PC-3 (cell line): Measurements from ENCODE around the gene PAIP2. TPM values are rescaled to one million over a fixed set of nuclear protein-coding genes. Genes with fewer than 3 reads are reported as not detected.

Experiments used
- ATAC-seq: fragments of 200-7000 bp; cut with Tn5 transposase; 2 replicates; pipeline ENCODE4 v1.9.1; 2020; ENCODE audit warnings: mild to moderate bottlenecking, moderate library complexity
- BruUV-seq: library from RNA; stranded (reverse); fragments of 400-500 nt; replicated peaks from 2 replicates; lab custom pipeline; 2021; lab: Mats Ljungman, UMichigan
- CTCF ChIA-PET: fragments of 300-600 bp; sonication (Branson Sonifier 250); formaldehyde crosslinking; loops from one replicate; lab custom pipeline; 2022; ENCODE audit warnings: antibody characterized with exemption; lab: Charles Lee
- POLR2A ChIA-PET: fragments of 300-600 bp; sonication (Branson Sonifier 250); formaldehyde crosslinking; loops from one replicate; lab custom pipeline; 2022; ENCODE audit warnings: antibody characterized with exemption; ENCODE audit not compliant: unreplicated experiment; lab: Charles Lee
- DNase-seq: peaks from one replicate; pipeline ENCODE4 v3.0.0-alpha.2; 2015
- H2AFZ ChIP-seq: fragments of 300-600 bp; sonication (generic); 2 replicates; pipeline ENCODE4 v1.6.0; 2016; ENCODE audit warnings: antibody characterized with exemption, low read length
- H3F3A ChIP-seq: fragments of 300-600 bp; sonication (generic); one replicate; pipeline ENCODE4 v1.6.0; 2017; ENCODE audit warnings: antibody characterized with exemption, low read length, control low read depth, mild to moderate bottlenecking; ENCODE audit not compliant: unreplicated experiment
- H3K27ac ChIP-seq: fragments of 300-600 bp; sonication (generic); 2 replicates; pipeline ENCODE4 v1.5.1; 2016; ENCODE audit warnings: mild to moderate bottlenecking, low read length
- H3K27me3 ChIP-seq: fragments of 300-600 bp; sonication (generic); 2 replicates; pipeline ENCODE4 v1.6.1; 2016; ENCODE audit warnings: low read length, mixed read lengths
- H3K36me3 ChIP-seq: fragments of 300-600 bp; sonication (generic); 2 replicates; pipeline ENCODE4 v1.6.1; 2016; ENCODE audit warnings: low read depth, mixed run types, low read length, mixed read lengths
- H3K4me1 ChIP-seq: fragments of 300-600 bp; sonication (generic); 2 replicates; pipeline ENCODE4 v1.5.1; 2016; ENCODE audit warnings: low read length; ENCODE audit not compliant: insufficient read depth
- H3K4me2 ChIP-seq: fragments of 300-600 bp; sonication (generic); 2 replicates; pipeline ENCODE4 v1.6.0; 2016; ENCODE audit warnings: low read length
- H3K4me3 ChIP-seq: fragments of 300-600 bp; sonication (generic); 2 replicates; pipeline ENCODE4 v1.5.1; 2016; ENCODE audit warnings: mild to moderate bottlenecking, low read length, mixed read lengths
- H3K79me2 ChIP-seq: fragments of 300-600 bp; sonication (generic); 2 replicates; pipeline ENCODE4 v1.6.1; 2017; ENCODE audit warnings: low read length, mixed read lengths
- H3K9ac ChIP-seq: fragments of 300-600 bp; sonication (generic); 2 replicates; pipeline ENCODE4 v1.6.0; 2016; ENCODE audit warnings: mild to moderate bottlenecking, low read length
- H3K9me2 ChIP-seq: fragments of 300-600 bp; sonication (generic); replicated peaks from 2 replicates; pipeline ENCODE4 v1.6.1; 2016; ENCODE audit warnings: mixed run types, low read length, mixed read lengths
- H3K9me3 ChIP-seq: fragments of 300-600 bp; sonication (generic); 2 replicates; pipeline ENCODE4 v1.6.1; 2016; ENCODE audit warnings: low read length, mixed read lengths
- H4K20me1 ChIP-seq: fragments of 300-600 bp; sonication (generic); 2 replicates; pipeline ENCODE4 v1.6.1; 2016; ENCODE audit warnings: low read length, mixed read lengths
- EZH2 ChIP-seq: fragments of 300-600 bp; sonication (generic); IDR thresholded peaks from one replicate; pipeline ENCODE4 v1.6.1; 2017; ENCODE audit warnings: antibody characterized with exemption, mild to moderate bottlenecking, low read length; ENCODE audit not compliant: unreplicated experiment
- EZH2phosphoT487 ChIP-seq: fragments of 300-600 bp; sonication (generic); IDR thresholded peaks from 2 replicates; pipeline ENCODE4 v1.6.1; 2018; ENCODE audit warnings: mild to moderate bottlenecking, antibody characterized with exemption, low read length, borderline replicate concordance
- intact Hi-C: fragments of 100-400 bp; cut with micrococcal nuclease; formaldehyde crosslinking; loops from 2 replicates; pipeline ENCODE4 v1.9.0; 2023
- total RNA-seq: library from RNA; depleted of rRNA; stranded (reverse); fragments of >200 nt; gene quantifications from 2 replicates; pipeline ENCODE4 v1.2.3, GENCODE V29; 2014
- TF ChIP-seq, protein P1 (sequence below): fragments of 300-600 bp; sonication (generic); conservative IDR thresholded peaks from 2 replicates; pipeline ENCODE4 v1.5.1; 2017; ENCODE audit warnings: antibody characterized with exemption, low read depth, mild to moderate bottlenecking, low read length

Gene PAIP2
- total RNA-seq, 1 experiment from 2014 or later: 35.1 TPM

DNA sequence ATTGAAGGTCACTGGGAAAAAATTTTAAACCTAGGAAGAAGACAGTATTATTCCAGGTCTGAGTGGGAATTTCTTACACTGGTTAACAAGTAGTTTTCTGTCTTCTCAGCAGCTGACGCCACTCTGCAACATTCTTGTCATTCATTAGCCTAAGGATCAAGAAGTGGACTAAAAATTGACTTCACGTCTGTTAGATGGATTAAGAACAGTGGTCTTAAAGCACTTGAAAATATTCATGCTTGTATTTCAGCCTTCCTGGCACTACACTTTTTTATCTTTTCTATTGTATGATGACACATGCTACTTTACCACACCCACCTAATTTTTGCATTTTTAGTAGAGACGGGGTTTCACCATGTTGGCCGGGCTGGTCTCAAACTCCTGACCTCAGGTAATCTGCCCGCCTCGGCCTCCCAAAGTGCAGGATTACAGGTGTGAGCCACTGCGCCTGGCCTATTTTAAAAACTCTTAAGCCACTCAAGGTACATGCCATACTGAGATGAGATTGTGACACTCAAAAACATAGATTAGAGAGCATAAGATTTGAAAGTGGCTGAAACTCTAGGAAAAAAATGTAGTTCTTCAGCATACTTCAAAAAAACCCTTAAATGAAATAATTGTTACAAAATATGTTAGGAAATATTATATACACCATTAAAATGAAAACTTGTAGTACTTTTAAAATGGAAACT, 39.7 kb upstream of the PAIP2 start:
- ChIA-PET CTCF (no interaction called here), POLR2A (no interaction called here)
- Histone ChIP-seq H3K9me2 (no peaks in the 10 kb centered on the region), H3K79me2 (peaks cover 100% of the 10 kb centered on the region), H4K20me1 (peaks cover 99% of the 10 kb centered on the region), H3K4me2 (no peak overlapping the region), H3K27me3 (no peaks in the 10 kb centered on the region), H3K4me1 (peaks cover 10% of the 10 kb centered on the region; the same call in 1 of the 2 replicates), H2AFZ (no peak overlapping the region), H3K9me3 (no peaks in the 10 kb centered on the region), H3K4me3 (no peak overlapping the region), H3K36me3 (0 out of 2 replicates have a peak, but pooled peaks cover 8% of the 10 kb centered on the region), H3K9ac (no peak overlapping the region), H3K27ac (no peak overlapping the region), H3F3A (no peaks in the 10 kb centered on the region)
- DNase-seq (no peak), ATAC-seq (no peak)
- intact Hi-C loops: no loop called here
- no peak for TF ChIP-seq EZH2phosphoT487
- TF ChIP-seq, protein P1, sequence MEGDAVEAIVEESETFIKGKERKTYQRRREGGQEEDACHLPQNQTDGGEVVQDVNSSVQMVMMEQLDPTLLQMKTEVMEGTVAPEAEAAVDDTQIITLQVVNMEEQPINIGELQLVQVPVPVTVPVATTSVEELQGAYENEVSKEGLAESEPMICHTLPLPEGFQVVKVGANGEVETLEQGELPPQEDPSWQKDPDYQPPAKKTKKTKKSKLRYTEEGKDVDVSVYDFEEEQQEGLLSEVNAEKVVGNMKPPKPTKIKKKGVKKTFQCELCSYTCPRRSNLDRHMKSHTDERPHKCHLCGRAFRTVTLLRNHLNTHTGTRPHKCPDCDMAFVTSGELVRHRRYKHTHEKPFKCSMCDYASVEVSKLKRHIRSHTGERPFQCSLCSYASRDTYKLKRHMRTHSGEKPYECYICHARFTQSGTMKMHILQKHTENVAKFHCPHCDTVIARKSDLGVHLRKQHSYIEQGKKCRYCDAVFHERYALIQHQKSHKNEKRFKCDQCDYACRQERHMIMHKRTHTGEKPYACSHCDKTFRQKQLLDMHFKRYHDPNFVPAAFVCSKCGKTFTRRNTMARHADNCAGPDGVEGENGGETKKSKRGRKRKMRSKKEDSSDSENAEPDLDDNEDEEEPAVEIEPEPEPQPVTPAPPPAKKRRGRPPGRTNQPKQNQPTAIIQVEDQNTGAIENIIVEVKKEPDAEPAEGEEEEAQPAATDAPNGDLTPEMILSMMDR: no peak
- BruUV-seq: no TSS peak

- Histone ChIP-seq H4K20me1 (peaks cover 95% of the 10 kb centered on the region), H3K36me3 (peaks cover 14% of the 10 kb centered on the region), H3K4me2 (no peak overlapping the region), H3K9ac (no peak overlapping the region), H3K27me3 (no peaks in the 10 kb centered on the region), H3K4me3 (no peak overlapping the region), H3K9me3 (no peaks in the 10 kb centered on the region), H3K27ac (no peak overlapping the region), H3F3A (no peaks in the 10 kb centered on the region), H3K4me1 (no peaks in the 10 kb centered on the region), H3K9me2 (no peaks in the 10 kb centered on the region), H3K79me2 (peaks cover 100% of the 10 kb centered on the region), H2AFZ (no peak overlapping the region)
- POLR2A ChIA-PET: interaction anchor here (0.5 to 0.7 kb wide), 4 partner anchors 11 to 344 kb away, joined by 3 to 8 read pairs (median 6); partner anchors contain the start of genes CXXC5 and MATR3
- BruUV-seq: no TSS peak
- DNase-seq (no peak), ATAC-seq (no peak)
- CTCF ChIA-PET: no interaction called here
- intact Hi-C loops: no loop called here
- TF ChIP-seq EZH2phosphoT487 (no peak), EZH2 (no peak)
- TF ChIP-seq, protein P1: no peak
These were observed 37.0 kb upstream of the PAIP2 start for GRCh38 chr5:139304391-139305324.
